GM23338 (cell line): Measurements from ENCODE around the gene KRT81. TPM values are rescaled to one million over a fixed set of nuclear protein-coding genes. Genes with fewer than 3 reads are reported as not detected.

ENCODE experiments used
- ATAC-seq: fragments of 200-7000 bp; cut with Tn5 transposase; 3 replicates; pipeline ENCODE4 v1.9.1; 2020
- DNase-seq: peaks from one replicate; pipeline ENCODE4 v3.0.0-alpha.2; 2015; ENCODE audit warnings: low spot score
- H2AFZ ChIP-seq: fragments of 200-600 bp; sonication (generic); 2 replicates; pipeline ENCODE4 v1.8.0; 2016; ENCODE audit warnings: antibody characterized with exemption, mild to moderate bottlenecking, moderate library complexity
- H3F3A ChIP-seq: fragments of 200-600 bp; sonication (generic); replicated peaks from 2 replicates; pipeline ENCODE4 v1.8.0; 2017; ENCODE audit warnings: antibody characterized with exemption, mixed run types, low read depth
- H3K27ac ChIP-seq: fragments of 200-600 bp; sonication (generic); 2 replicates; pipeline ENCODE4 v1.6.1; 2016; ENCODE audit warnings: low read depth
- H3K27me3 ChIP-seq: fragments of 200-600 bp; sonication (generic); 2 replicates; pipeline ENCODE4 v1.8.0; 2016; ENCODE audit warnings: mild to moderate bottlenecking, mixed run types, moderate library complexity; ENCODE audit not compliant: insufficient read depth
- H3K36me3 ChIP-seq: fragments of 200-600 bp; sonication (generic); 2 replicates; pipeline ENCODE4 v1.8.0; 2016; ENCODE audit warnings: mild to moderate bottlenecking; ENCODE audit not compliant: insufficient read depth
- H3K4me1 ChIP-seq: fragments of 200-600 bp; sonication (generic); 2 replicates; pipeline ENCODE4 v1.8.0; 2016; ENCODE audit warnings: mild to moderate bottlenecking, moderate library complexity; ENCODE audit not compliant: insufficient read depth
- H3K4me2 ChIP-seq: fragments of 200-600 bp; sonication (generic); 2 replicates; pipeline ENCODE4 v1.7.1; 2017; ENCODE audit warnings: mixed run types
- H3K4me3 ChIP-seq: fragments of 200-600 bp; sonication (generic); 2 replicates; pipeline ENCODE4 v1.6.1; 2016; ENCODE audit warnings: mixed run types
- H3K79me2 ChIP-seq: fragments of 200-600 bp; sonication (generic); replicated peaks from 2 replicates; pipeline ENCODE4 v1.8.0; 2017; ENCODE audit warnings: mild to moderate bottlenecking; ENCODE audit not compliant: insufficient read depth
- H3K9me2 ChIP-seq: fragments of 200-600 bp; sonication (generic); 2 replicates; pipeline ENCODE4 v1.8.0; 2017; ENCODE audit not compliant: insufficient read depth
- H4K20me1 ChIP-seq: fragments of 200-600 bp; sonication (generic); replicated peaks from 2 replicates; pipeline ENCODE4 v1.8.0; 2017; ENCODE audit warnings: mild to moderate bottlenecking; ENCODE audit not compliant: insufficient read depth
- H3K27ac Mint-ChIP-seq: 2 replicates; pipeline ENCODE4 v1.8.0; 2020; ENCODE audit warnings: inconsistent platforms, mild to moderate bottlenecking, moderate library complexity, mixed read lengths
- H3K27me3 Mint-ChIP-seq: 3 replicates; pipeline ENCODE4 v1.8.0; 2022; ENCODE audit warnings: low read depth, mild to moderate bottlenecking, moderate library complexity, mixed read lengths, inconsistent platforms; ENCODE audit not compliant: insufficient read depth, poor library complexity
- H3K36me3 Mint-ChIP-seq: 3 replicates; pipeline ENCODE4 v1.8.0; 2021; ENCODE audit warnings: low read depth, mild to moderate bottlenecking, inconsistent platforms, moderate library complexity, mixed read lengths
- H3K4me1 Mint-ChIP-seq: 3 replicates; pipeline ENCODE4 v1.8.0; 2020; ENCODE audit warnings: mild to moderate bottlenecking, inconsistent platforms, mixed read lengths
- H3K4me3 Mint-ChIP-seq: 3 replicates; pipeline ENCODE4 v1.8.0; 2021; ENCODE audit warnings: moderate library complexity, mild to moderate bottlenecking, inconsistent platforms, mixed read lengths
- H3K9me3 Mint-ChIP-seq: 3 replicates; pipeline ENCODE4 v1.8.0; 2020; ENCODE audit warnings: moderate library complexity, mild to moderate bottlenecking, inconsistent platforms, mixed read lengths
- CREB1 ChIP-seq: fragments of 250-450 bp; sonication (Bioruptor Pico); IDR thresholded peaks from 2 replicates; pipeline ENCODE4 v1.5.0; 2020; ENCODE audit warnings: low read depth, mild to moderate bottlenecking, moderate library complexity
- ETS1 ChIP-seq: IDR thresholded peaks from 2 replicates; pipeline ENCODE4 v1.6.1; 2016; ENCODE audit warnings: antibody characterized with exemption
- EZH2 ChIP-seq: fragments of 200-600 bp; sonication (generic); IDR thresholded peaks from one replicate; pipeline ENCODE4 v1.8.0; 2017; ENCODE audit warnings: antibody characterized with exemption, mild to moderate bottlenecking, low read depth; ENCODE audit not compliant: unreplicated experiment
- EZH2phosphoT487 ChIP-seq: fragments of 200-600 bp; sonication (generic); IDR thresholded peaks from one replicate; pipeline ENCODE4 v1.8.1; 2018; ENCODE audit warnings: antibody characterized with exemption; ENCODE audit not compliant: unreplicated experiment
- JUNB ChIP-seq: IDR thresholded peaks from one replicate; pipeline ENCODE4 v1.6.1; 2016; ENCODE audit warnings: antibody characterized with exemption; ENCODE audit not compliant: unreplicated experiment
- STAT1 ChIP-seq: IDR thresholded peaks from one replicate; pipeline ENCODE4 v1.6.1; 2016; ENCODE audit warnings: antibody characterized with exemption; ENCODE audit not compliant: unreplicated experiment
- ZNF114 ChIP-seq: fragments of 250-450 bp; sonication (Bioruptor Pico); IDR thresholded peaks from 2 replicates; pipeline ENCODE4 v1.5.0; 2020; ENCODE audit warnings: mild to moderate bottlenecking, moderate library complexity
- ZNF462 ChIP-seq: fragments of 250-450 bp; sonication (Bioruptor Pico); IDR thresholded peaks from 2 replicates; pipeline ENCODE4 v1.5.0; 2020; ENCODE audit warnings: mild to moderate bottlenecking, moderate library complexity
- polyA plus RNA-seq: library from polyadenylated mRNA; unstranded; fragments of >200 nt; fragmentation: Nextera tagmentation; extraction: Ambion mirVana; gene quantifications from 2 replicates; pipeline ENCODE4 v1.2.1, GENCODE V29; 2016
- total RNA-seq: library from RNA; depleted of rRNA; stranded (reverse); fragments of >200 nt; shearing (Covaris generic); gene quantifications from 2 replicates; pipeline ENCODE4 v1.2.3, GENCODE V29; 2014

Gene KRT81
- total and polyA plus RNA-seq, 2 experiments from 2014 or later: not detected

- TF ChIP-seq ZNF462 (no peak), JUNB (no peak), EZH2phosphoT487 (no peak)
These were observed 32.2 kb upstream of the KRT81 start (continued) for GRCh38 chr12:52323416-52324152.

GRCh38 chr12:52323001-52323400 is 31.7 kb upstream of the KRT81 start:
- Histone ChIP-seq H3K9me2 (no peaks in the 10 kb centered on the region), H4K20me1 (no peaks in the 10 kb centered on the region), H3K79me2 (no peaks in the 10 kb centered on the region), H2AFZ (no peak overlapping the region), H3K36me3 (no peaks in the 10 kb centered on the region), H3K27ac (no peak overlapping the region), H3K4me2 (no peak overlapping the region), H3K4me3 (no peak overlapping the region), H3K4me1 (no peaks in the 10 kb centered on the region), H3F3A (no peaks in the 10 kb centered on the region), H3K27me3 (no peaks in the 10 kb centered on the region)
- H3K27me3 Mint-ChIP-seq: peaks cover 11% of the 10 kb centered on the region
- H3K9me3 Mint-ChIP-seq: no peaks in the 10 kb centered on the region
- no peak for DNase-seq
- H3K36me3 Mint-ChIP-seq: no peaks in the 10 kb centered on the region
- no peak overlapping the region for H3K27ac Mint-ChIP-seq
- TF ChIP-seq STAT1: no peak
- no peak for TF ChIP-seq CREB1
- TF ChIP-seq ZNF114 (CRISPR knock-in tag): no peak
- no peak for TF ChIP-seq EZH2
- no peak for TF ChIP-seq EZH2phosphoT487
- no peak for TF ChIP-seq JUNB
- no peak for TF ChIP-seq ETS1
- TF ChIP-seq ZNF462: no peak
- no peak for ATAC-seq
- H3K4me1 Mint-ChIP-seq: peaks cover 7% of the 10 kb centered on the region; the same call in 2 of the 3 replicates
- H3K4me3 Mint-ChIP-seq: no peak overlapping the region
